HEK293T (cell line): Measurements from ENCODE around the gene TMED10.

Source experiments
- BHLHE40 ChIP-seq: fragments of 450-650 bp; IDR thresholded peaks from 2 replicates; pipeline ENCODE4 v1.6.1; 2016; ENCODE audit warnings: mild to moderate bottlenecking, moderate library complexity, borderline replicate concordance
- ELF4 ChIP-seq: fragments of 450-650 bp; IDR thresholded peaks from 2 replicates; pipeline ENCODE4 v1.6.1; 2017; ENCODE audit warnings: antibody characterized with exemption
- FOXA1 ChIP-seq: fragments of 450-650 bp; IDR thresholded peaks from 2 replicates; pipeline ENCODE4 v1.6.1; 2016; ENCODE audit warnings: mild to moderate bottlenecking
- FOXM1 ChIP-seq: fragments of 450-650 bp; IDR thresholded peaks from 2 replicates; pipeline ENCODE4 v1.6.1; 2017; ENCODE audit warnings: mild to moderate bottlenecking, borderline replicate concordance
- HDGF ChIP-seq: fragments of 450-650 bp; IDR thresholded peaks from 2 replicates; pipeline ENCODE4 v1.6.1; 2017; ENCODE audit warnings: antibody characterized with exemption, borderline replicate concordance
- NFRKB ChIP-seq: fragments of 450-650 bp; IDR thresholded peaks from 2 replicates; pipeline ENCODE4 v1.6.1; 2016; ENCODE audit warnings: mild to moderate bottlenecking, moderate library complexity
- SUZ12 ChIP-seq: fragments of 450-650 bp; IDR thresholded peaks from 2 replicates; pipeline ENCODE4 v1.6.1; 2016; ENCODE audit warnings: mild to moderate bottlenecking
- TARDBP ChIP-seq: fragments of 450-650 bp; IDR thresholded peaks from 2 replicates; pipeline ENCODE4 v1.6.1; 2016

DNA sequence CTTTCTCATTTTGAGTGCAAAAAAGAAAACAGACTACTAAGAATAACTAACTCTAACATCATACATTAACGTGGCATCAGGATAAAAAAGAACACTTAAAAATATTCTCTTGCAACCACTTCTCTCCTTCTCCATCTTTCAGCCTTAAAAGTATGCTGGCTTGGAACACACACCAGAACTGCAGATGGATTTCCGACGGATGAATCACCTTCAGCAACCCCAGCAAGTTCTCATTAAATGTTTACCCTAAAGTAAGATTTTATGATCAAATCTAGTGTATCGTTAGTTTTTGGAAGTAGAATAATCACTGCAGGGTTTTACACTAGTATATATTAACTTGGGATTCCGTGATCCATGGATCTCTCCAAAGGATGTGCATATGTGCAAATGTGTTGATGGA is 50.8 kb downstream of the TMED10 start:
- TF ChIP-seq FOXA1 (no peak), BHLHE40 (no peak), SUZ12 (no peak), TARDBP (no peak), FOXM1 (no peak), HDGF (no peak), ELF4 (no peak), NFRKB (no peak)
